Tibial nerve (tissue), 4 donors: ENCODE data around the gene CFAP299. TPM values are rescaled to one million over a fixed set of nuclear protein-coding genes. Genes with fewer than 3 reads are reported as not detected.

Experiments used
- DNase-seq, 2 donors: peaks; one replicate each; pipeline ENCODE4 v3.0.0-alpha.2; 2019; ENCODE audit warnings: low spot score in 2 of 2
- H3K27ac ChIP-seq, 4 donors: fragments of 200-600 bp; sonication (generic) in 3 of 4; one replicate each; pipeline ENCODE4 v1.5.1; 2017 to 2019; ENCODE audit warnings: mild to moderate bottlenecking in 1 of 4
- H3K27me3 ChIP-seq, 2 donors: fragments of 200-600 bp; sonication (generic) in 1 of 2; one replicate each; pipeline versions ENCODE4 v1.5.1 to v1.6.0; 2017 to 2019
- H3K36me3 ChIP-seq, 3 donors: fragments of 200-600 bp; sonication (generic); one replicate each; pipeline ENCODE4 v1.5.1; 2018 to 2019
- H3K4me1 ChIP-seq, 4 donors: fragments of 200-600 bp; sonication (generic) in 3 of 4; one replicate each; pipeline ENCODE4 v1.5.1; 2017 to 2019
- H3K4me3 ChIP-seq, 4 donors: fragments of 200-600 bp; sonication (generic) in 3 of 4; one replicate each; pipeline ENCODE4 v1.5.1; 2017 to 2019; ENCODE audit warnings: mild to moderate bottlenecking in 1 of 4, moderate library complexity in 1 of 4
- H3K9me3 ChIP-seq, 4 donors: fragments of 200-600 bp; sonication (generic) in 3 of 4; one replicate each; pipeline ENCODE4 v1.5.1; 2017 to 2019
- CTCF ChIP-seq, 5 experiments: fragments of 200-600 bp in 3 of 5; fragments of 450-650 bp in 2 of 5; sonication (generic) in 3 of 5; IDR thresholded peaks; one replicate each; pipeline ENCODE4 v1.5.1; 2016 to 2019; ENCODE audit warnings: antibody characterized with exemption in 5 of 5, mild to moderate bottlenecking in 3 of 5, moderate library complexity in 2 of 5
- EP300 ChIP-seq, 2 donors: sonication (generic); formaldehyde crosslinking; IDR thresholded peaks; one replicate each; pipeline ENCODE4 v1.6.1; 2017; ENCODE audit warnings: antibody characterized with exemption in 2 of 2, mild to moderate bottlenecking in 1 of 2
- POLR2A ChIP-seq, 2 donors: fragments of 450-650 bp; IDR thresholded peaks; one replicate each; pipeline ENCODE4 v1.6.1; 2017; ENCODE audit warnings: antibody characterized with exemption in 2 of 2, mild to moderate bottlenecking in 2 of 2, moderate library complexity in 2 of 2
- WGBS, 2 donors: methylation state at CpG; one replicate each; pipeline ENCODE4 v1.1.5; 2018; 5-methylcytosine and 5-hydroxymethylcytosine counted together
- total RNA-seq, 4 donors: library from RNA; depleted of rRNA; stranded (reverse); fragments of >200 nt; gene quantifications; one replicate each; pipeline ENCODE4 v1.1.0, GENCODE V29; 2016

The CFAP299 gene
- total RNA-seq, 4 donors from 2014 or later: under 0.01 to 0.87 (median 0.39) TPM; not detected in 1

GRCh38 chr4:80462621-80463091 is 127.1 kb downstream of the CFAP299 start:
- Histone ChIP-seq H3K36me3 (no peaks in the 10 kb centered on the region), H3K27me3 (no peaks in the 10 kb centered on the region), H3K9me3 (no peaks in the 10 kb centered on the region), H3K27ac (no peak overlapping the region), H3K4me1 (no peaks in the 10 kb centered on the region), H3K4me3 (peak overlapping the region in 2 of 4 donors; percentile 1 to 4)
- WGBS, 2 donors: 45 to 46% methylated on average over 2 of the region's 2 CpGs
- no peak for DNase-seq
- TF ChIP-seq EP300 (IDR thresholded peaks at IDR 0.05) (no peak), POLR2A (IDR thresholded peaks at IDR 0.05) (no peak), CTCF (IDR thresholded peaks at IDR 0.05) (no peak)

- Histone ChIP-seq H3K27me3 (no peaks in the 10 kb centered on the region), H3K4me1 (no peaks in the 10 kb centered on the region), H3K4me3 (no peak overlapping the region), H3K36me3 (no peaks in the 10 kb centered on the region), H3K27ac (peak overlapping the region in 1 of 4 donors; percentile 6), H3K9me3 (no peaks in the 10 kb centered on the region)
- TF ChIP-seq POLR2A (IDR thresholded peaks at IDR 0.05) (no peak), EP300 (IDR thresholded peaks at IDR 0.05) (no peak), CTCF (IDR thresholded peaks at IDR 0.05) (no peak)
- WGBS, 2 donors: 72 to 75% methylated on average over 4 of the region's 4 CpGs
- DNase-seq: no peak
Observed at GRCh38 chr4:80463509-80463908, 128.0 kb downstream of the CFAP299 start.

- no peak for DNase-seq
- no peaks in the 10 kb centered on the region for H3K9me3 ChIP-seq
- H3K27me3 ChIP-seq: no peaks in the 10 kb centered on the region
- TF ChIP-seq CTCF (IDR thresholded peaks at IDR 0.05) (no peak), EP300 (IDR thresholded peaks at IDR 0.05) (no peak), POLR2A (IDR thresholded peaks at IDR 0.05) (no peak)
- no peak overlapping the region for H3K27ac ChIP-seq
- 86 to 100% methylated on average over 1 of the region's 1 CpG for WGBS, 2 donors
- H3K4me1 ChIP-seq: no peaks in the 10 kb centered on the region
- no peaks in the 10 kb centered on the region for H3K36me3 ChIP-seq
- H3K4me3 ChIP-seq: no peak overlapping the region
Observed at GRCh38 chr4:80465238-80465637, 129.7 kb downstream of the CFAP299 start.

- WGBS, 2 donors: 45 to 55% methylated on average over 3 of the region's 3 CpGs
Observed at GRCh38 chr4:80465736-80466135, 130.2 kb downstream of the CFAP299 start.

GRCh38 chr4:80466618-80467017 is 131.1 kb downstream of the CFAP299 start:
- Histone ChIP-seq H3K9me3 (no peaks in the 10 kb centered on the region), H3K4me3 (no peak overlapping the region), H3K27me3 (no peaks in the 10 kb centered on the region), H3K36me3 (no peaks in the 10 kb centered on the region), H3K27ac (no peak overlapping the region), H3K4me1 (no peaks in the 10 kb centered on the region)
- 88 to 90% methylated on average over 1 of the region's 1 CpG for WGBS, 2 donors
- DNase-seq: no peak
- TF ChIP-seq EP300 (IDR thresholded peaks at IDR 0.05) (no peak), CTCF (IDR thresholded peaks at IDR 0.05) (no peak), POLR2A (IDR thresholded peaks at IDR 0.05) (no peak)

More at GRCh38 chr4:80465736-80466135, 130.2 kb downstream of the CFAP299 start:
- no peaks in the 10 kb centered on the region for H3K27me3 ChIP-seq
- no peak for TF ChIP-seq CTCF (IDR thresholded peaks at IDR 0.05)
- no peak for TF ChIP-seq EP300 (IDR thresholded peaks at IDR 0.05)
- no peak for DNase-seq
- H3K9me3 ChIP-seq: no peaks in the 10 kb centered on the region
- H3K4me1 ChIP-seq: no peaks in the 10 kb centered on the region
- no peak overlapping the region for H3K27ac ChIP-seq
- H3K36me3 ChIP-seq: no peaks in the 10 kb centered on the region
- no peak overlapping the region for H3K4me3 ChIP-seq
